Heart left ventricle (tissue), 13 donors: ENCODE data around the gene ASTL.

Experiments used
- CTCF ChIP-seq, 12 donors: fragments of 200-600 bp; sonication (generic) in 4 of 12; IDR thresholded peaks; one replicate each; pipeline versions ENCODE4 v1.5.0 to v1.8.0; 2018 to 2022; ENCODE audit warnings: antibody characterized with exemption in 12 of 12, mild to moderate bottlenecking in 5 of 12
- POLR2A ChIP-seq, 2 donors: fragments of 450-650 bp; IDR thresholded peaks; one replicate each; pipeline ENCODE4 v1.6.1; 2017; ENCODE audit warnings: antibody characterized with exemption in 2 of 2, mild to moderate bottlenecking in 2 of 2, moderate library complexity in 2 of 2
- donor health status: ischemic (EF 13 %, LVEDD 7.1; RV severe dilation, severe dysfunction).
- donor health status: DM: no; HTN: yes; CAD: no.
- donor health status: DM: no; HTN: no; CAD: no.
- donor health status: ischemic (EF 25% LVEDD 6.9; RV normal size, moderate dysfunction).
- donor health status: ischemic (EF 25% LVEDD 5.7; RV mildly dilated, moderate dysfunction).
- donor health status: ischemic (EF 35%, LVEDD 5.7; RV mildly dilated, moderate dysfunction).
- donor health status: nonischemic (EF 11% LVEDD 7.7; RV severe dilation, severe dysfunction).
- donor health status: DM: yes; HTN: yes; CAD: no.
- donor health status: PGD.
- donor health status: ischemic (EF 29% LVEDD 5.4; RV normal size, mild dysfunction).
- donor health status: nonischemic (EF 23%, LVEDD 6.1; RV moderate dilation, normal function).

DNA sequence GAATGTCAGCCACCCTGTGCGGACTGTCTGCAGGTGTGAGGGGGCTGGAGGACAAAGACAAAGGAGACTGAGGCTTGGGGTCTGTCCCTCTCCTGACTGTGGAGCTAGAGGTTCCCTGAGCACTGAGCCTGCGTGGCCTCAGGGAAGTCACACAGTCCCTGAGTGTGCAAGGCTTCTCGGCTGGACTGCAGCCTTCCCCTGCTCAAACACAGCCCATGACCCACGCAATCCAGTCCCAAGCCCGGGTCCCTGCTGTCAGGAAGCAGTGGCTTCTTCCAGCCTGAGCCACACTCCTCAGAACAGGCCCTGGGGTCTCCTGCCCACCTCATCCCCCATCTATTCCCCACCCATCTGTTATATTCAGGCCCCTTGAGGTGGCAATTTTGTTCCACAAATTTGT is 2.7 kb downstream of the ASTL start:
- TF ChIP-seq POLR2A (IDR thresholded peaks at IDR 0.05) (no peak), CTCF (IDR thresholded peaks at IDR 0.05) (no peak)
